Transverse colon (tissue), 4 donors: ENCODE results near the gene PHGDH. TPM values are rescaled to one million over a fixed set of nuclear protein-coding genes. Genes with fewer than 3 reads are reported as not detected.

Source experiments
- DNase-seq: peaks from one replicate; pipeline ENCODE4 v3.0.0-alpha.2; 2019
- H3K27ac ChIP-seq, 4 donors: fragments of 200-600 bp; sonication (generic); 2 replicates each; pipeline ENCODE4 v1.5.1; 2016 to 2018; ENCODE audit warnings: inconsistent platforms in 4 of 4
- H3K27me3 ChIP-seq: fragments of 200-600 bp; sonication (generic); 2 replicates; pipeline ENCODE4 v1.5.1; 2017; ENCODE audit warnings: inconsistent platforms
- H3K36me3 ChIP-seq, 4 donors: fragments of 200-600 bp; sonication (generic); 2 replicates each; pipeline ENCODE4 v1.5.1; 2017 to 2019; ENCODE audit warnings: inconsistent platforms in 4 of 4
- H3K4me1 ChIP-seq, 4 donors: fragments of 200-600 bp; sonication (generic); 2 replicates each; pipeline ENCODE4 v1.5.1; 2017 to 2020; ENCODE audit warnings: inconsistent platforms in 4 of 4
- H3K4me3 ChIP-seq, 4 donors: fragments of 200-600 bp; sonication (generic); 1 replicate in 1 of 4; 2 replicates in 3 of 4; pipeline versions ENCODE4 v1.5.1 to v1.6.1; 2017 to 2019; ENCODE audit warnings: inconsistent platforms in 4 of 4
- H3K9me3 ChIP-seq, 2 donors: fragments of 200-600 bp; sonication (generic); 2 replicates each; pipeline ENCODE4 v1.5.1; 2017 to 2019; ENCODE audit warnings: inconsistent platforms in 2 of 2
- EP300 ChIP-seq: sonication (generic); formaldehyde crosslinking; IDR thresholded peaks from one replicate; pipeline ENCODE4 v1.6.1; 2017; ENCODE audit warnings: antibody characterized with exemption, low read depth
- POLR2A ChIP-seq: fragments of 450-650 bp; IDR thresholded peaks from one replicate; pipeline ENCODE4 v1.6.1; 2016; ENCODE audit warnings: antibody characterized with exemption, mild to moderate bottlenecking, moderate library complexity
- POLR2AphosphoS5 ChIP-seq, 3 donors: sonication (generic); formaldehyde crosslinking; IDR thresholded peaks; one replicate each; pipeline ENCODE4 v1.6.1; 2016; ENCODE audit warnings: antibody characterized with exemption in 3 of 3
- WGBS, 2 donors: methylation state at CpG; one replicate each; pipeline ENCODE4 v1.1.5; 2018; ENCODE audit warnings: low coverage in 1 of 2; 5-methylcytosine and 5-hydroxymethylcytosine counted together
- in situ Hi-C, 4 donors: fragments of 200-750 bp; cut with MboI; loops; one replicate each; pipeline versions ENCODE4 v1.15.0 to v1.15.1; 2017; ENCODE audit warnings: low sequenced_read_pairs in 3 of 4, low pct_ligation_motif_present in 1 of 4, low pct_unique_long_range_greater_than_20kb in 1 of 4
- intact Hi-C: fragments of 100-400 bp; cut with DNase I; formaldehyde crosslinking; loops from one replicate; pipeline ENCODE4 v1.15.1; 2023; ENCODE audit warnings: low total_unique reads
- total RNA-seq, 4 donors: library from RNA; depleted of rRNA; stranded (reverse); fragments of >200 nt; gene quantifications; one replicate each; pipeline ENCODE4 v1.1.0, GENCODE V29; 2016
- TF ChIP-seq, protein P1 (sequence below), 5 experiments: fragments of 200-600 bp in 3 of 5; fragments of 450-650 bp in 2 of 5; sonication (generic) in 3 of 5; IDR thresholded peaks; 1 replicate in 2 of 5; 2 replicates in 3 of 5; pipeline ENCODE4 v1.5.1; 2016 to 2017; ENCODE audit warnings: antibody characterized with exemption in 5 of 5, inconsistent platforms in 3 of 5, mild to moderate bottlenecking in 2 of 5, moderate library complexity in 1 of 5

Gene PHGDH
- total RNA-seq, 4 donors from 2014 or later: 4.2 to 11.9 (median 8.1) TPM

DNA sequence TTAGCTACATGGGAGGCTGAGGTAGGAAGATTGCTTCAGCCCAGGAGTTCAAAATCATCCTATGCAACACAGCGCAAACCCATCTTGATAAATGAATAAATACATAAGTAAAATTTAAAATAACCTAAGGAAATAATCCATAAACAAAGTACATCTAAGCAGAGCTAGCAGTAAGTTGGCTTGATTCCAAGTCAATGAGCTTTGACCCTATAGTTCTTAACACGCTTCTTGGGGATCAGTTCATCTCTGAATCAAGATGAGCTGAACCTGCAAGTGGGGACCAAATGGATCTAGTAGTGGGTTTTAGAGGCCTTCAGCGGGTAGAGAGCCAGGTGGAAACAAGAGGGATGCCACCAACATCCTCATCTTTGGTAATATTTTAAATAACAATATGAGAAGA is 31.5 kb upstream of the PHGDH start:
- Histone ChIP-seq H3K27ac (no peak overlapping the region), H3K27me3 (no peaks in the 10 kb centered on the region), H3K9me3 (no peaks in the 10 kb centered on the region), H3K36me3 (no peaks in the 10 kb centered on the region), H3K4me1 (peaks cover 0 to 7% (median 2%) of the 10 kb centered on the region in 4 donors), H3K4me3 (no peak overlapping the region)
- TF ChIP-seq, protein P1, sequence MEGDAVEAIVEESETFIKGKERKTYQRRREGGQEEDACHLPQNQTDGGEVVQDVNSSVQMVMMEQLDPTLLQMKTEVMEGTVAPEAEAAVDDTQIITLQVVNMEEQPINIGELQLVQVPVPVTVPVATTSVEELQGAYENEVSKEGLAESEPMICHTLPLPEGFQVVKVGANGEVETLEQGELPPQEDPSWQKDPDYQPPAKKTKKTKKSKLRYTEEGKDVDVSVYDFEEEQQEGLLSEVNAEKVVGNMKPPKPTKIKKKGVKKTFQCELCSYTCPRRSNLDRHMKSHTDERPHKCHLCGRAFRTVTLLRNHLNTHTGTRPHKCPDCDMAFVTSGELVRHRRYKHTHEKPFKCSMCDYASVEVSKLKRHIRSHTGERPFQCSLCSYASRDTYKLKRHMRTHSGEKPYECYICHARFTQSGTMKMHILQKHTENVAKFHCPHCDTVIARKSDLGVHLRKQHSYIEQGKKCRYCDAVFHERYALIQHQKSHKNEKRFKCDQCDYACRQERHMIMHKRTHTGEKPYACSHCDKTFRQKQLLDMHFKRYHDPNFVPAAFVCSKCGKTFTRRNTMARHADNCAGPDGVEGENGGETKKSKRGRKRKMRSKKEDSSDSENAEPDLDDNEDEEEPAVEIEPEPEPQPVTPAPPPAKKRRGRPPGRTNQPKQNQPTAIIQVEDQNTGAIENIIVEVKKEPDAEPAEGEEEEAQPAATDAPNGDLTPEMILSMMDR (IDR thresholded peaks at IDR 0.05): no peak
- TF ChIP-seq POLR2A (no peak), POLR2AphosphoS5 (IDR thresholded peaks at IDR 0.05) (no peak), EP300 (no peak)
- intact Hi-C loops (no loop called here), in situ Hi-C loops (no loop called here)
- WGBS, 2 donors: 85% methylated on average over 3 of the region's 3 CpGs; no CpG with 5 or more reads in 1 of the 2 donors
- DNase-seq: no peak

DNA sequence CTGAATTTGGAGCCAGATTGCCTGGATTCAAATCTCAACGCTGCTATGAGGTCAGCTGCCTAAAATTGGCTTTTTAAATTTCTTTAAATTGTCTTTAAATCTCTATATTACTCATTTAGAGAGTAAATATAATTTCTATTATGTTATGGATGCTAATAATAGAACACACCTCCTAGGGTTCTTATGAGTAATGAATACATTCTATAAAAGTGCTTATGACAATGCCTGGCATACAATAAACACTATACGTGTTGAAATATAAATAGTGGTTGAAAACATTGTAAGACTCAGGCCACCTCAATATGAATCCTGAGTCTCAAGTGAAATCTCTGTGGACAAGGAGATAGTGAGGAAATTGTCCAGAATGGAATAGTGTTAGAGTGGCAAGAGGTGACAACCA is 31.0 kb upstream of the PHGDH start:
- Histone ChIP-seq H3K36me3 (no peaks in the 10 kb centered on the region), H3K4me3 (no peak overlapping the region), H3K9me3 (no peaks in the 10 kb centered on the region), H3K27me3 (no peaks in the 10 kb centered on the region), H3K4me1 (peaks cover 0 to 3% (median 0%) of the 10 kb centered on the region in 4 donors), H3K27ac (no peak overlapping the region)
- TF ChIP-seq POLR2AphosphoS5 (IDR thresholded peaks at IDR 0.05): no peak
- TF ChIP-seq POLR2A: no peak
- TF ChIP-seq, protein P1 (IDR thresholded peaks at IDR 0.05): no peak
- no peak for TF ChIP-seq EP300
- WGBS, 2 donors: 61 to 69% methylated on average over 2 of the region's 2 CpGs
- in situ Hi-C loops (no loop called here), intact Hi-C loops (no loop called here)
- DNase-seq: no peak

GRCh38 chr1:119681560-119681959 is 30.2 kb upstream of the PHGDH start:
- DNase-seq: no peak
- intact Hi-C loops: no loop called here

DNA sequence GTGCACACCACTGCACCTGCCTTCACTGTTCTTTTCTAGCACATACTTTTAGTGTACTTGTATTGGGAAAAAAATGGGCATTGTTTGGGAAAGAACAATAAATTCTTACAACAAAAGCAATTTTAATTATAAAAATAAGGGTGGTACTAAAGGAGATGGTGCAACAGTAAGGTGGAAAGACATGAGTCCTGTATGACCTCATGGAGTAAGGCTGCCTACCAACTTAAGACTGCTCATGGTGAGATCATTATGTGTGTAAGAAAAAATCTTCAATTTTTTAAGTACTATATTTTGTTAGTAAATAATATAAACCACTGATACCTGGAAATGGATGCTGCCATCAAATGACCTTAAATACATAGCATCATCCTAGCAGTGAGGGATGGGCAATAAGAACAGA is 29.6 kb upstream of the PHGDH start:
- Histone ChIP-seq H3K4me1 (no peaks in the 10 kb centered on the region), H3K9me3 (no peaks in the 10 kb centered on the region), H3K27me3 (no peaks in the 10 kb centered on the region), H3K4me3 (no peak overlapping the region), H3K27ac (no peak overlapping the region), H3K36me3 (no peaks in the 10 kb centered on the region)
- TF ChIP-seq EP300: no peak
- TF ChIP-seq POLR2A: no peak
- TF ChIP-seq, protein P1 (IDR thresholded peaks at IDR 0.05): no peak
- no peak for TF ChIP-seq POLR2AphosphoS5 (IDR thresholded peaks at IDR 0.05)
- DNase-seq: no peak
- intact Hi-C loops (no loop called here), in situ Hi-C loops (no loop called here)

More at GRCh38 chr1:119681560-119681959, 30.2 kb upstream of the PHGDH start:
- H3K27ac ChIP-seq: no peak overlapping the region
- H3K4me3 ChIP-seq: no peak overlapping the region
- WGBS, 2 donors: 40 to 89% methylated on average over 1 to 2 of the region's 2 CpGs
- no peaks in the 10 kb centered on the region for H3K36me3 ChIP-seq
- H3K4me1 ChIP-seq: no peaks in the 10 kb centered on the region
- no peaks in the 10 kb centered on the region for H3K9me3 ChIP-seq
- TF ChIP-seq EP300: no peak
- TF ChIP-seq, protein P1 (IDR thresholded peaks at IDR 0.05): no peak
- TF ChIP-seq POLR2A: no peak
- no peak for TF ChIP-seq POLR2AphosphoS5 (IDR thresholded peaks at IDR 0.05)
- in situ Hi-C loops: no loop called here
- no peaks in the 10 kb centered on the region for H3K27me3 ChIP-seq
